NT2/D1 (cell line): ENCODE results near the gene MAP2K4.

Experiments
- DNase-seq: peaks from one replicate; pipeline ENCODE4 v3.0.0-alpha.2; 2011; ENCODE audit warnings: low read depth, low spot score
- H3K27me3 ChIP-seq: 2 replicates; pipeline ENCODE4 v1.6.0; 2011; ENCODE audit warnings: mild to moderate bottlenecking; ENCODE audit not compliant: insufficient read length, insufficient read depth
- H3K36me3 ChIP-seq: 2 replicates; pipeline ENCODE4 v1.6.1; 2011; ENCODE audit warnings: mild to moderate bottlenecking, low read length, mixed read lengths; ENCODE audit not compliant: insufficient read depth, insufficient read length
- H3K4me1 ChIP-seq: 2 replicates; pipeline ENCODE4 v1.5.1; 2011; ENCODE audit not compliant: insufficient read depth, insufficient read length
- H3K4me3 ChIP-seq: 2 replicates; pipeline ENCODE4 v1.5.1; 2011; ENCODE audit warnings: low read depth; ENCODE audit not compliant: insufficient read length
- H3K9ac ChIP-seq: 2 replicates; pipeline ENCODE4 v1.6.0; 2011; ENCODE audit warnings: low read depth; ENCODE audit not compliant: insufficient read length
- H3K9me3 ChIP-seq: 2 replicates; pipeline ENCODE4 v1.5.1; 2011; ENCODE audit warnings: mild to moderate bottlenecking, low read length; ENCODE audit not compliant: insufficient read depth
- SUZ12 ChIP-seq: IDR thresholded peaks from 2 replicates; pipeline ENCODE4 v1.6.1; 2011; ENCODE audit not compliant: insufficient read length, insufficient read depth; ENCODE audit errors: extremely low read depth
- YY1 ChIP-seq: IDR thresholded peaks from 2 replicates; pipeline ENCODE4 v1.6.1; 2011; ENCODE audit not compliant: insufficient read length, insufficient read depth
- ZNF274 ChIP-seq: IDR thresholded peaks from 2 replicates; pipeline ENCODE4 v1.6.1; 2011; ENCODE audit warnings: mild to moderate bottlenecking, low read depth, low read length

The MAP2K4 gene

DNA sequence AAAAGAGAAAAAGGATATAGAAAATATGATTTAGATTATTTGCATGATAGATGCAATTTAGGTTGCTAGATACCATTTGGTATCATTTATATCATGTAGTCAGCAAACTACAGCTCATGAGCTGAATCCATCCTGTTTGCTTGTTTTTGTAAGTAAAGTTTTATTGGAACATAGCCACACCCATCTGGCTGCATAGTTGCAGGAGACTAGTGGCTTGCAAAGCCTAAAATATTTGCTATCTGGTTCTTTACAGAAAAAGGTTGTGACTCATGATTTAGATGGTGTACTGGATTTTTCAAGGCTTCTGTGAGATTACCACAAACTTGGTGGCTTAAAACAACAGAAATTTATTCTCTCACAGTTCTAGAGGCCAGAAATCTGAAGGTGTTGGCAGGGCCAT lies 49.9 kb downstream of the MAP2K4 start:
- no peaks in the 10 kb centered on the region for H3K27me3 ChIP-seq
- H3K4me3 ChIP-seq: no peak overlapping the region
- no peaks in the 10 kb centered on the region for H3K9me3 ChIP-seq
- H3K9ac ChIP-seq: no peak overlapping the region
- TF ChIP-seq SUZ12 (no peak), ZNF274 (no peak), YY1 (no peak)
- DNase-seq: no peak
- H3K36me3 ChIP-seq: peaks cover 3% of the 10 kb centered on the region
- H3K4me1 ChIP-seq: no peaks in the 10 kb centered on the region

DNA sequence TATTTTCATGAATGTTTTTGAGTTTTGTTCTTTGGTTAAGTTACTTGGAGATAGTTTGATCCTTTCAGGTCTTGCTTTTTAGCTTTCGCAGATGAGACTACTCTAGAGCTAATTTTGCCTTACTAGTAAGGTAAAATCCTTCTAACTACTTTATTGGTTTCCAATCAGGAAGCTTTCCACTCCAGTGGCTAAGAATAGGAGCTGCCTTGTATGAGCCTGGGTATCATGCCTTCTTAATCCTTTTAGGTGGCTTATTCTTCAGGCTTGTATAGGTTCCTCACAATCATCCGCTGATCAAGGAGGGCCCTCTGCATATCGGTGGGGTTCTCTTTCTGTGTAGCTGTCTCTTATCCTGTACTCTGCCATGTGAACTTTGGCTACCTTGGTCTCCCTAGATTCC lies 53.7 kb downstream of the MAP2K4 start:
- Histone ChIP-seq H3K4me1 (no peaks in the 10 kb centered on the region), H3K4me3 (no peak overlapping the region), H3K9ac (no peak overlapping the region), H3K27me3 (no peaks in the 10 kb centered on the region), H3K9me3 (no peaks in the 10 kb centered on the region), H3K36me3 (peaks cover 2% of the 10 kb centered on the region)
- DNase-seq: no peak
- TF ChIP-seq YY1 (no peak), ZNF274 (no peak), SUZ12 (no peak)

DNA sequence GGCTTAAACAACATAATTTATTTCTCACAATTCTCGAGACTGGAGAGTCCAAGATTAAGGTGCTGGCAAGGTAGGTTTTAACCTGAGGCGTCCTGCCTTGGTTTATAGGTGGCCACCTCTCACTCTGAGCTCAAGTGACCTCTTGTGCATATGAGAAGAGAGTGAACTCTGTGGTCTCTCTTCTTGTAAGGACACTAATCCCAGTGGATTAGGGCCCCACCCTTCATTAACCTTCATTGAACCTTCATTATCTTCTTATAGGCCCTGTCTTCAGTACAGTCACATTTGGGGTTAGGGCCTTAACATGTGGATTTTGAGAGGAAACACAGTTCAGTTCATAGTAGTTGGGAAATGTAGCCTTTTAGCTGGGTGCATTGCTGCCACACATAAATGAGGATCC lies 57.1 kb downstream of the MAP2K4 start:
- no peak overlapping the region for H3K9ac ChIP-seq

DNA sequence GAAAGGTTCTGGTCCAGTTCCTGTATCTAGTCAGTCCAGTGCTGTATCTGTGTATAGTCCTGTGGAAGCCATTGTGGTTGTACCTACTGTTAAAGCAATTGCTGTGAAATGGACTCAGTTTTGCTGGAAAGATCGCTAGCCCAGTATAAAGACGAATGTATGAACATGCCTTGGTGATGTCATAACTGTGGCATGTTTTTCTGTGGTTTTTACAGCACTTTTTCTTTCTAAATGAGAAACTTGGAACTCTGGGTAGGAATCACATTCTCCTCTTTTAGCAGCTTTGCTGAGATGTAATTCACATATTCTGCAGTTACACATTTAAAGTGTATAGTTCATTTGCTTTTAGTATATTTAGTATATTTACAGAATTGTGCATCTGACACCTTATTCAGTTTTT lies 58.1 kb downstream of the MAP2K4 start:
- H3K4me1 ChIP-seq: no peaks in the 10 kb centered on the region
- H3K9me3 ChIP-seq: no peaks in the 10 kb centered on the region
- H3K36me3 ChIP-seq: peaks cover 9% of the 10 kb centered on the region
- DNase-seq: no peak
- no peak overlapping the region for H3K9ac ChIP-seq
- no peaks in the 10 kb centered on the region for H3K27me3 ChIP-seq
- H3K4me3 ChIP-seq: no peak overlapping the region
- TF ChIP-seq YY1 (no peak), SUZ12 (no peak), ZNF274 (no peak)

More for the DNA sequence above, 57.1 kb downstream of the MAP2K4 start:
- Histone ChIP-seq H3K4me1 (no peaks in the 10 kb centered on the region), H3K4me3 (no peak overlapping the region), H3K9me3 (no peaks in the 10 kb centered on the region), H3K36me3 (peaks cover 9% of the 10 kb centered on the region), H3K27me3 (no peaks in the 10 kb centered on the region)
- no peak for DNase-seq
- no peak for TF ChIP-seq YY1

DNA sequence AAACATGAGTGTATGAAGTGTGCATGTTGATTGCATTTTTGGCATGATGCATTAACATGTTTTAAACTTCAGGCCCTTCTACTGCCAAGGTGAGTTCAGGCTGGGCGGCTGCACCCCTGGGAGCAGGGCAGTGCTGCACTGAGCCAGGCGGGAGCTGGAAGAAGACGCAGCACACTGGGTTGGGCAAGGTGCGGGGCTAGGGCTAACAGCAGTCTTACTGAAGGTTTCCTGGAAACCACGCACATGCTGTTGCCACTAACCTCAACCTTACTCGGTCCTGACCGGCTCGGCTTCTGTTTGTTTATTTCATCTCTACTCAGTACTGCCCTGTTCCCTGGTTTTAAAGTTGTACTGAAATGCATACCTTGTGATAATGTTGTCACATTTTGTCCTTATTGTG lies 61.0 kb downstream of the MAP2K4 start:
- Histone ChIP-seq H3K36me3 (peaks cover 12% of the 10 kb centered on the region), H3K9me3 (no peaks in the 10 kb centered on the region), H3K4me3 (no peak overlapping the region), H3K4me1 (no peaks in the 10 kb centered on the region), H3K9ac (no peak overlapping the region), H3K27me3 (no peaks in the 10 kb centered on the region)
- DNase-seq: no peak
- no peak for TF ChIP-seq YY1
- TF ChIP-seq SUZ12: no peak
- TF ChIP-seq ZNF274: no peak

DNA sequence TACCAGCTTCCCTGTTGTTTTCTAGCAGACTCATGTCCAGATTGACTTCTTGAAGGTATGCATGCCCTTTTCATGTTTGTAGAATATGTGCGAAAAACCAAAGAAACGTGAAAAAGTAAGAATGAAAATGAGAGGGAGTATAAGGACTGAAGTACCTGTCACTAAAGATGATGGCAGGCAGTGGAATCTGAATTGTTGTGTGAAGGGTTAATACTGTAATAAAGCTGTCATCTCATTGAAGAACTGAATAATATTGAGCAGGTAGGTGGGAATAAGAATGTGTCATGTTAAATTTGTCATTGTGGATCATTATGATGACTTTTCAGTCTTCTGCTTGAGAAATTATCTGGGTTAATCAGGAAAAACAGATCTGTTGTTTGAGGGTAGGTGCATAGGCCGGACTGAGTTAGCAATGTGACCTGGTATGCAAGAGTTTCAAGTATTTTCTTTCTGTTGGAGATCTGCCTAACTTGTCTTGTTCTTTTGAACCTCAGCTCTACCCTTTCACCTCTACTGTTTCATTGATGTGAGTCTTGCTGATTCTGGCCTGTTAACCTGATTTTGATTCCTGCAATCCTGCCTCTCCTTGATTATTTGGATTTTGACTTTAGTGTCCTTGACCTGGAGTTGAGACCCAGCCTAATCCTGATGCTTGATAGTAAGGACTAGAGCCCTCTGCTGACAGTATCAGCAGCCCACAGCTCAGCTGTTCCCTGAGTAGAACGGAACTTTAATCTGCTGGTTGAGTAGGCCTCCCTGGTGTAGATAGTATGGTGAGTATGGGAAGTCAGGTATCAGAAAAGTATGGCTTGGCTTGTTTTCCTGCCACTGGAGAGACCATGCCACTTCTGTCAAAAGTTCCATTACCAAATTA lies 64.6 kb downstream of the MAP2K4 start:
- no peak for DNase-seq
- TF ChIP-seq ZNF274: no peak
- no peak for TF ChIP-seq SUZ12
- no peak for TF ChIP-seq YY1
- Histone ChIP-seq H3K27me3 (no peaks in the 10 kb centered on the region), H3K4me3 (no peak overlapping the region), H3K9ac (no peak overlapping the region), H3K9me3 (no peaks in the 10 kb centered on the region), H3K36me3 (peaks cover 11% of the 10 kb centered on the region), H3K4me1 (no peaks in the 10 kb centered on the region)

DNA sequence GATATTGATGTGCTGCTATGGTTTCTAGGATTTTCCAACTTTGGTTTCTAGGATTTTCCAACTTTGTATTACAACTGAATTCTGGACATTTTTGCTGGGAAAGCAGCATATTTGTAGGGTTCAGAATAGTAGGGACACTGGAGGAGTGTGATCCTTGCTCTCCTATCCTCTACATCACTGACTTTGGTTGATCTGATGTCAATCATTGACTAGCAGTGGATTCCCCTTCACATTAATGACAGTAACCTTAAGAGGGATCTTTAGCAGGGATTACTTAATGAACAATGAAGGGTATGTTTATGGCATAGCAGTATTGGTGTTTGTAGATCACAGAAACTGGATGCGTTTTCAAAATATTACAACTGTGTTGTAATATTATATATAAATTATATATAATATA lies 67.4 kb downstream of the MAP2K4 start:
- Histone ChIP-seq H3K4me3 (no peak overlapping the region), H3K9ac (no peak overlapping the region), H3K9me3 (no peaks in the 10 kb centered on the region), H3K4me1 (no peaks in the 10 kb centered on the region), H3K36me3 (peaks cover 7% of the 10 kb centered on the region), H3K27me3 (no peaks in the 10 kb centered on the region)
- TF ChIP-seq ZNF274 (no peak), YY1 (no peak), SUZ12 (no peak)
- no peak for DNase-seq

DNA sequence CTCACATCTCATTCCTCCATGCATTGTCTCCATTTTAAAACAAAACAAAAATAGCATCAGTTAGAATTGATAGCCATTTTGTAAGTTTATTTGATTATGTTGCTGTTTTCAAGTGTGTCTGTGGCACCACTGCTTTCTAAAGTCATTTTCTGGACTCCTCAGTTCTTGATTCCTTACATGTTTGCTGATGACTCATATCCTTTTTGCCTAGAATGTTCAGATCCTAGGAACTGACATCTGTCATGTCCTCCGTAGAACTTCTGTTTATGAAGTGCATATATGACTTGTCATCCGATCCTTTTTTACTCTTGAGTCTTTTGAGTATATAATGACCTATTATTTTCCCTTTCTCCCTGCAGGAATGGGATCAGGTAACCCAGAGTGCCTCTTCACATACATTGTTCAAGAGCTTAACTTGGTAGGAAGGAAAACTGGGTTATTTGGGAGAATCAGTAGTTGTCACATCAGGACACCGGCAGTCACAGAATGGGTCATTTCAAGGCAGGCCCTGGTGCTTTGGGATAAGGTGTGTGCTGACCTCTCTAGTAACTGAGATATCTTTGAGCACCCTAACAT lies 69.2 kb downstream of the MAP2K4 start:
- no peak for DNase-seq
- H3K36me3 ChIP-seq: peaks cover 5% of the 10 kb centered on the region
- no peaks in the 10 kb centered on the region for H3K4me1 ChIP-seq
- no peak overlapping the region for H3K4me3 ChIP-seq
- no peaks in the 10 kb centered on the region for H3K27me3 ChIP-seq
- H3K9me3 ChIP-seq: no peaks in the 10 kb centered on the region
- TF ChIP-seq YY1: no peak
- TF ChIP-seq SUZ12: no peak
- TF ChIP-seq ZNF274: no peak
- no peak overlapping the region for H3K9ac ChIP-seq
